ENCODE measurements around the gene ATAD2B. TPM values are rescaled to one million over a fixed set of nuclear protein-coding genes. Genes with fewer than 3 reads are reported as not detected.

Gene ATAD2B
- total and polyA plus RNA-seq, 2 experiments from 2014 or later: 4.8 to 6.7 TPM

DNA sequence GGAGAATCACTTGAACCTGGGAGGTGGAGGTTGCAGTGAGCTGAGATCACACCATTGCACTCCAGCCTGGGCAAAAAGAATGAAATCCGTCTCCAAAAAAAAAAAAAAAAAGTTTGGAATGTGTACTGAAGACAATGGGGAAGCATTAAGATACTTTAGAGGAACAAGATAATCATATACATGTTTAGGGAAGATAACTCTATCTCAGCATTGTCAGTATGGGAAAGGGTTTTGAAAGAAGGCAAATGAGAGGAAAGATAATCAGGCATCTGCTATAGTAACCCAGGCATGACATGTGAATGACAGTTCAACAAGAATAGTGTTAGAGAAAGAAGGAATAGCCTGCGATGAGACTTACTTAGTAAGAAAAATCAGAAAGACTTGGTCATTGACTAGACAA, 112.0 kb downstream of the ATAD2B start:
- in situ Hi-C loops (cut with MboI): no loop called here
- WGBS, 2 experiments (ENCODE audit: low coverage in 1 of 2, low lambda C conversion rate in 2 of 2, missing lambda C conversion rate in 2 of 2): 82 to 94% methylated on average over 2 of the region's 2 CpGs

DNA sequence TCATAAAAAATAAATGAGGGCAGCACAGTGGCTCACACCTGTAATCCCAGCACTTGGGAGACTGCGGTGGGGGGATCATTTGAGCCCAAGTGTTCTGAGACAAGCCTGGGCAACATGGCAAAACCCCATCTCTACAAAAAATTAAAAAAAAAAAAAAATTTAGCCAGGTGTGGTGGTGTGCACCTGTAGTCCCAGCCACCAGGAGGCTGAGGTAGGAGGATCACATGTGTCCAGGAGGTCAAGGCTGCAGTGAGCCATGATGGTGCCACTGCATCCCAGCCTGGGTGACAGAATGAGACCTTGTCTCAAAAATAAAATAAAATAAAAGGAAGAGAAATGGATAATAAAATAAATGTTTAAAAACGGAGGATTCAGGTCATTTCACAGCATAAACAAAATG, 113.5 kb downstream of the ATAD2B start:
- Histone ChIP-seq H3K4me2 (ENCODE audit: unreplicated experiment) (no peak overlapping the region), H3K9me2 (ENCODE audit: insufficient read depth) (no peaks in the 10 kb centered on the region), H2AFZ (no peak overlapping the region), H3F3A (ENCODE audit: insufficient read depth) (no peaks in the 10 kb centered on the region), H3K4me1 (ENCODE audit: insufficient read depth) (no peaks in the 10 kb centered on the region), H4K20me1 (ENCODE audit: insufficient read depth) (no peaks in the 10 kb centered on the region), H3K4me3 (no peak overlapping the region), H3K27me3 (replicated peaks; ENCODE audit: insufficient read depth) (no peaks in the 10 kb centered on the region), H3K36me3 (ENCODE audit: low read depth) (no peaks in the 10 kb centered on the region), H3K79me2 (ENCODE audit: insufficient read depth) (no peaks in the 10 kb centered on the region), H3K27ac (no peak overlapping the region), H3K9ac (no peak overlapping the region), H3K9me3 (ENCODE audit: low read depth) (no peaks in the 10 kb centered on the region)
- in situ Hi-C loops (cut with MboI): no loop called here
- no peak for DNase-seq
- no peak for TF ChIP-seq EZH2 (IDR thresholded peaks at IDR 0.05; ENCODE audit: insufficient read depth, poor library complexity, severe bottlenecking)
- TF ChIP-seq EZH2phosphoT487 (IDR thresholded peaks at IDR 0.05; ENCODE audit: insufficient read depth, low read depth): no peak
- 97% methylated on average over 2 of the region's 2 CpGs for whole genome bisulfite sequencing, 2 experiments (ENCODE audit: low coverage in 1 of 2, low lambda C conversion rate in 2 of 2, missing lambda C conversion rate in 2 of 2)

More for the DNA sequence above, 112.0 kb downstream of the ATAD2B start:
- Histone ChIP-seq H3K4me2 (ENCODE audit: unreplicated experiment) (no peak overlapping the region), H4K20me1 (ENCODE audit: insufficient read depth) (no peaks in the 10 kb centered on the region), H3K36me3 (ENCODE audit: low read depth) (no peaks in the 10 kb centered on the region), H2AFZ (no peak overlapping the region), H3K9me3 (ENCODE audit: low read depth) (no peaks in the 10 kb centered on the region), H3K27me3 (replicated peaks; ENCODE audit: insufficient read depth) (no peaks in the 10 kb centered on the region), H3K79me2 (ENCODE audit: insufficient read depth) (no peaks in the 10 kb centered on the region), H3F3A (ENCODE audit: insufficient read depth) (no peaks in the 10 kb centered on the region), H3K27ac (no peak overlapping the region), H3K4me3 (no peak overlapping the region), H3K9me2 (ENCODE audit: insufficient read depth) (no peaks in the 10 kb centered on the region), H3K9ac (no peak overlapping the region), H3K4me1 (ENCODE audit: insufficient read depth) (no peaks in the 10 kb centered on the region)
- no peak for DNase-seq
- TF ChIP-seq EZH2 (IDR thresholded peaks at IDR 0.05; ENCODE audit: insufficient read depth, poor library complexity, severe bottlenecking) (no peak), EZH2phosphoT487 (IDR thresholded peaks at IDR 0.05; ENCODE audit: insufficient read depth, low read depth) (no peak)

GRCh38 chr2:23809150-23809549, 117.8 kb downstream of the ATAD2B start:
- Histone ChIP-seq H3K36me3 (ENCODE audit: low read depth) (no peaks in the 10 kb centered on the region), H3K27me3 (replicated peaks; ENCODE audit: insufficient read depth) (no peaks in the 10 kb centered on the region), H3K9me2 (ENCODE audit: insufficient read depth) (no peaks in the 10 kb centered on the region), H3K27ac (no peak overlapping the region), H3K9me3 (ENCODE audit: low read depth) (no peaks in the 10 kb centered on the region), H3K4me1 (ENCODE audit: insufficient read depth) (peaks cover 3% of the 10 kb centered on the region; the same call in 1 of the 2 replicates), H3F3A (ENCODE audit: insufficient read depth) (peaks cover 11% of the 10 kb centered on the region; the same call in 1 of the 2 replicates), H3K9ac (no peak overlapping the region), H3K4me2 (ENCODE audit: unreplicated experiment) (no peak overlapping the region), H4K20me1 (ENCODE audit: insufficient read depth) (no peaks in the 10 kb centered on the region), H2AFZ (no peak overlapping the region), H3K4me3 (no peak overlapping the region), H3K79me2 (ENCODE audit: insufficient read depth) (no peaks in the 10 kb centered on the region)
- TF ChIP-seq EZH2phosphoT487 (IDR thresholded peaks at IDR 0.05; ENCODE audit: insufficient read depth, low read depth) (no peak), EZH2 (IDR thresholded peaks at IDR 0.05; ENCODE audit: insufficient read depth, poor library complexity, severe bottlenecking) (no peak)
- no peak for DNase-seq
- in situ Hi-C loops (cut with MboI): no loop called here
- 94 to 96% methylated on average over 1 of the region's 1 CpG for WGBS, 2 experiments (ENCODE audit: low coverage in 1 of 2, low lambda C conversion rate in 2 of 2, missing lambda C conversion rate in 2 of 2)

DNA sequence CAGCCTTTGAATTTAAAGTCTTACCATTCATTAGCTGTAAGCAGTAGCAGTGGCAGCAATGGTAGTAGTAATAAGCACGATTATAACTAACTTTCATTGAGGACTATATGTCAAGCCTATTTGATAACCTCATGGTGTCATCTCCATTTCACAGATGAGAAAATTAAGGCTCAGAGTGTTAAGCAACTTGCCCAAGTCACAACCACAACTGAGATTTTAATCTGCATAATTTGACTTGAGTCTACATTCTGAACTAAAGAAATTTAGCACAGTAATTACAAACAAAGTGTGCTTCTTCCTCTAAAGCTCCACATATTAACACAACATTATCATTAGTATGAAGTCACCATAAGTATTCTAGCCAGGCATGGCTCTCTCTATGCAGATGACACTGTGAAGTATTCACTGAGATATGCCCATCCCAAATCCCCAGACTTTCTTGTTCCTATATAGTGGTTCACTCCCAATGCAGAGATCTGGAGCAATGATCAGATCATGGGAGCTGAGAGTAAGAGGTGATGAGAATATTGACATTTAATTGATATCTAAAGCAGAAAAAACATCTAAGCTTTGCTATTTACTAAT, 120.2 kb downstream of the ATAD2B start:
- WGBS, 2 experiments (ENCODE audit: low coverage in 1 of 2, low lambda C conversion rate in 2 of 2, missing lambda C conversion rate in 2 of 2): 98 to 100% methylated on average over 1 of the region's 1 CpG
- H4K20me1 ChIP-seq (ENCODE audit: insufficient read depth): no peaks in the 10 kb centered on the region
- no peaks in the 10 kb centered on the region for H3K9me3 ChIP-seq (ENCODE audit: low read depth)
- no peaks in the 10 kb centered on the region for H3K27me3 ChIP-seq (replicated peaks; ENCODE audit: insufficient read depth)
- H3K4me2 ChIP-seq (ENCODE audit: unreplicated experiment): no peak overlapping the region
- no peak overlapping the region for H3K27ac ChIP-seq
- no peak for TF ChIP-seq EZH2phosphoT487 (IDR thresholded peaks at IDR 0.05; ENCODE audit: insufficient read depth, low read depth)
- no peak for TF ChIP-seq EZH2 (IDR thresholded peaks at IDR 0.05; ENCODE audit: insufficient read depth, poor library complexity, severe bottlenecking)
- no peak for DNase-seq
- H2AFZ ChIP-seq: no peak overlapping the region
- in situ Hi-C loops (cut with MboI): no loop called here
- peaks cover 33% of the 10 kb centered on the region for H3F3A ChIP-seq (ENCODE audit: insufficient read depth)
- H3K36me3 ChIP-seq (ENCODE audit: low read depth): no peaks in the 10 kb centered on the region
- H3K9ac ChIP-seq: no peak overlapping the region
- no peak overlapping the region for H3K4me3 ChIP-seq
- no peaks in the 10 kb centered on the region for H3K9me2 ChIP-seq (ENCODE audit: insufficient read depth)
- no peaks in the 10 kb centered on the region for H3K79me2 ChIP-seq (ENCODE audit: insufficient read depth)
- H3K4me1 ChIP-seq (ENCODE audit: insufficient read depth): peaks cover 27% of the 10 kb centered on the region
